AG04449 (cell line): Measurements from ENCODE around the gene AQP12A.

Source experiments
- CTCF ChIA-PET: fragments of 350-600 bp; formaldehyde crosslinking; extraction: SDS; loops from one replicate; lab custom pipeline; 2021; ENCODE audit warnings: antibody characterized with exemption; lab: Yijun Ruan, JAX
- POLR2A ChIA-PET: fragments of 400-600, 350-600 bp; formaldehyde crosslinking; extraction: SDS; loops from one replicate; lab custom pipeline; 2020; ENCODE audit warnings: antibody characterized with exemption, inconsistent platforms; lab: Yijun Ruan, JAX
- DNase-seq: peaks from one replicate; pipeline ENCODE4 v3.0.0-alpha.2; 2010; ENCODE audit warnings: low read depth, low spot score
- H3K4me3 ChIP-seq: 2 replicates; pipeline ENCODE4 v1.5.1; 2011; ENCODE audit warnings: low read depth, mild to moderate bottlenecking, control low read depth, low read length
- TF ChIP-seq, protein P1 (sequence below): IDR thresholded peaks from one replicate; pipeline ENCODE4 v1.5.1; 2011; ENCODE audit warnings: mild to moderate bottlenecking, moderate library complexity, low read length, control low read depth, inconsistent platforms; ENCODE audit not compliant: insufficient read depth; ENCODE audit errors: missing control alignments

AQP12A gene

DNA sequence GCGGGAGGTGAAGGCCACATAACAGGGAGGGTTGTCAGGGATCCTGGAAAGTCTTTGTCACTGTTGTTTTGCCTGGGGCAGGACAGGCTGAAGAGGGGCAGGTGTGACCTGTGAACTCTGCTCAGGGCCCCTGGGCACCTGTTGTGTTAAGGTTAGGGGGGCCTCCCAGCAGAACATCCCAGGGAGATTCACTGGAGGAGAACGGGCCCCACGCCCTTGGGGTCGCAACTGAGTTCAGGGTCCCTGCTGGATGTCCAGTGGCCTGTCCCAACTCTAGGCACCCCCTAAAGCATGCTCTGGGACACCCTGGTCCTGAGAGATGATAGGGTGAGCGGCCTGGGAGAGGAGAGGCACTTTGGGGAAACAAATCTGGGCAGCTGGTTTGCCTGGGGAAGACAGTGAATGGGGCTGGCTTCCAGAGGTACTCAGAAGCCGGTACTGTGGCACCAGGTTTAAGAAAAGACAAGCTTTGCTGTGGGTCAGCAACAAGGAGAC, 43.5 kb upstream of the AQP12A start:
- TF ChIP-seq, protein P1, sequence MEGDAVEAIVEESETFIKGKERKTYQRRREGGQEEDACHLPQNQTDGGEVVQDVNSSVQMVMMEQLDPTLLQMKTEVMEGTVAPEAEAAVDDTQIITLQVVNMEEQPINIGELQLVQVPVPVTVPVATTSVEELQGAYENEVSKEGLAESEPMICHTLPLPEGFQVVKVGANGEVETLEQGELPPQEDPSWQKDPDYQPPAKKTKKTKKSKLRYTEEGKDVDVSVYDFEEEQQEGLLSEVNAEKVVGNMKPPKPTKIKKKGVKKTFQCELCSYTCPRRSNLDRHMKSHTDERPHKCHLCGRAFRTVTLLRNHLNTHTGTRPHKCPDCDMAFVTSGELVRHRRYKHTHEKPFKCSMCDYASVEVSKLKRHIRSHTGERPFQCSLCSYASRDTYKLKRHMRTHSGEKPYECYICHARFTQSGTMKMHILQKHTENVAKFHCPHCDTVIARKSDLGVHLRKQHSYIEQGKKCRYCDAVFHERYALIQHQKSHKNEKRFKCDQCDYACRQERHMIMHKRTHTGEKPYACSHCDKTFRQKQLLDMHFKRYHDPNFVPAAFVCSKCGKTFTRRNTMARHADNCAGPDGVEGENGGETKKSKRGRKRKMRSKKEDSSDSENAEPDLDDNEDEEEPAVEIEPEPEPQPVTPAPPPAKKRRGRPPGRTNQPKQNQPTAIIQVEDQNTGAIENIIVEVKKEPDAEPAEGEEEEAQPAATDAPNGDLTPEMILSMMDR: no peak
- H3K4me3 ChIP-seq: no peak overlapping the region
- ChIA-PET CTCF (no interaction called here), POLR2A (no interaction called here)
- no peak for DNase-seq

GRCh38 chr2:240648650-240649275, 42.9 kb upstream of the AQP12A start:
- no peak overlapping the region for H3K4me3 ChIP-seq
- ChIA-PET CTCF (no interaction called here), POLR2A (no interaction called here)
- TF ChIP-seq, protein P1: no peak
- DNase-seq: no peak

DNA sequence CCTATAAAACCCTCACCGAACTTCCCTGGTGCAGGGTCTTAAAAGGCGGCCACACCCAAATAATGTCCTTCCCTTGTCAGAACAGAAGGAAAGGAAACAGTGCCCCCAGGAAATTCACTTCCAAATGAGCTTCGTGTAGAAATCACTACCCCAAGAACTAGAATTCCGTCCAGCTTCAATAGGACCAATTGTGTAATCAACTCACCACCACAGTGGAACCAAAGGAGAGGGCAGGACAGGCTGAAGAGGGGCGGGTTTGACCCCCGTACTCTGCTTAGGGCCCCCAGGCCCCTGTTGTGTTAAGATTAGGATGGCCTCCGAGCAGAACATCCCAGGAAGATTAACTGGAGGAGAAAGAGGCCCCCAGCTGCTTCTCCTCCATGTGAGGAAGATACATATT, 42.3 kb upstream of the AQP12A start:
- ChIA-PET POLR2A (no interaction called here), CTCF (no interaction called here)
- no peak for DNase-seq
- TF ChIP-seq, protein P1: no peak
- no peak overlapping the region for H3K4me3 ChIP-seq

DNA sequence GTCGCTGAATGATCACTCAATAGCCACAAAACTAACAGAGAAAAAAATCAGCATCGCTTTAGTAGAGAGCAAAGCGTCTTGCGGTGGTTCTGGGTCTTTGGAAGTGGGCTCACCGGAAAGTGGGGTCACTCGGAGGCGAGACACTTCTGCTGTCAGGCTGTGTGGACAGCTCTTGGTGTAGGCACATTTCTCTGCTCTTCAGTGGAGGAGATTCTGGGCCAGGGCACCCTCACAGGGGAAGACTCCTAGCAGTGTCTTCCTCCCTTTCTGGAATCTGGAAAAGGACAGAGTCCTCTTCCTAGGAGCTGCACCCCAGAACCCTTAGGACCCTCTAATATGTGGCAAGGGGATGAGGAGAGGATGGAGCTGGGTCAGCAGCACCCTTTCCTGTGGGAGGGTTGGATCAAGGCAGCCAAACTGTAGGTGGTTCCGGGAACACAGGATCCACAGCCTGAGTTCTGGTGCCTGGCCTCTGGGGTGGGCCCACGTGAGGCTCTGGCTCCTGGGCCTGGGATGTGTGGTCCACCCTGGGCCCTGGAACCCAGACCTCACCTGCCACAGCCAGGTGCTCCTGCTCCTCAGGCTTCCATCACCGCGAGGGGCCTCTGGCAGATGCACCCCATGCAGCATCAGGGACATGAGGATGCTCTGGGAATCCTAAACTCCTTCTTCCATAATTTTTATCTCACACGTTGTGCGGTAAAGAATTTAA, 41.3 kb upstream of the AQP12A start:
- no peak for DNase-seq
- POLR2A ChIA-PET: no interaction called here
- TF ChIP-seq, protein P1: no peak
- CTCF ChIA-PET: no interaction called here
- H3K4me3 ChIP-seq: no peak overlapping the region

DNA sequence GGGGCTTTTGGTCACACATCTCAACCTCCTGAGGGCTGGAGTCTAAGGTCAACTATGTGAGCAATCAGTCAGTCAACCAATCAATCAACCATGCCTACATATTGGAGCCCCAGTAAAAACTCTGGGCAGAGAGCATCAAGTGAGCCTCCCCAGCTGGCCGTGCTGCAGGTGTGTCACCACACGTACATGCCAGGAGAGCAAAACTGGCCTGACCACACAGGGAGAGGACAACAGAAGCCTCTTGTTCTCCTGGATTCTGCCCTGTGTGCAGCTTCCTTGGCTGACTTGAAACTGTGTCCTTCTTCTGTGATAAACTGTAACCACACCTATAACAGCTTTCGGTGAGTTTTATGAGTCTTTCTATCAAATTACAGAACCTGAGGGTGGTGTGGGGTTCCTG, 40.5 kb upstream of the AQP12A start:
- no peak overlapping the region for H3K4me3 ChIP-seq
- ChIA-PET CTCF (no interaction called here), POLR2A (no interaction called here)
- no peak for DNase-seq
- TF ChIP-seq, protein P1: no peak
